CD4-positive, alpha-beta T cell treated with Interleukin-2 at 100 ng/mL for 4 hours (primary cell): ENCODE results near the gene GRHPR.
"Not testable (repeated sequence)": the region's sequence is repeated elsewhere in the genome, so short reads cannot be mapped to it uniquely, and the experiment has no call there.

Experiments
- DNase-seq: peaks from one replicate; pipeline ENCODE4 v3.0.0-alpha.2; 2020; ENCODE audit warnings: low spot score

Gene GRHPR

DNA sequence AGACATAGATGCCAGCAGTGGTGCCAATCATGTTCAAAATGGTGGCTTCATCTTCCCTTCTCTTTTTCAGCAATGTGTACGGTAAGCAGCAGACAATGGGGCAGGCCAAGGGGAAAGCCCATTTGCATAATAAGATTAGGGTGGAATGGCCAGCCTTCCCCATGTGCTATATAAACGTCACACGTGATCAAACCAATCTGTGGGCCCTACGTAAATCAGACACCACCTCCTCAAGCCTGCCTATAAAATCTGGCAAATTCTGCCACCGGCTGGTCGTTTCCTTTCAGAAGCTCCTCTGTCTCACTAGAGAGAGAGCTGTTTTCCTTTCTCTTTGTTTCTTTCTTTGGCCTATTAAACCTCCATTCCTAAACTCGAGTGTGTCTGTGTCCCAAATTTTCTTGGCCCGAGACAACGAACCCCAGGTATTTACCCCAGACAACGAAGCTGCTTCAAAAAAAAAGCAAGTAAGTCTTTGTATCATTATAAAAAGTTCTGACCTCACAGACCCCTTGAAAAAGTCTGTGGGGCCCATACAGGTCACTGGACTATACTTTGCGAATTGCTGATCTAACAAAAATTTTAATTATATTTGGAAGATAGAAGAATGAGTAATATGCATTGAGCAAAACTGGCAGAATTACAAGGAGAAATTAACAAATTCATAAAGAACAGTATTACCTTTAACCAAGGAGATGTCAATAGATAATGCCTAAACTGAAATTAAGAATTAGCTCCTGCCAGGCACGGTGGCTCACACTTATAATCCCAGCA is 27.6 kb downstream of the GRHPR start:
- DNase-seq: no peak

DNA sequence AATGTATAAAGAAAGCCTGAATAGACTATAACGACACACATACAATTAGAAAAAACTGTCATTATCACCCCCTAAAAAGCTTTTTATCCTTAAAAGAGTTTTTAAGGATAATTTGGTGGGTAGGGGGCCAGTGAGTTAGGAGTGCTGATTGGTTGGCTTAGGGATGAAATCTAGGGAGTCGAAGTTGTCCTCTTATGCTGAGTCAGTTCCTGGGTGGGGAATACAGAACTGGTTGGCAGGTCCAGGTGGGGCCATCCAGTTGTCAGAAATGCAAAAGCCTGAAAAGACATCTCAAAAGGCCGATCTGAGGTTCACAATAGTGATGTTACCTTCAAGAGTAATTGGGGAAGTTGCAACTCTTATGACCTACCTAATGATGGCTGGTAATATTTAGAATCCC is 29.1 kb downstream of the GRHPR start:
- no peak for DNase-seq

DNA sequence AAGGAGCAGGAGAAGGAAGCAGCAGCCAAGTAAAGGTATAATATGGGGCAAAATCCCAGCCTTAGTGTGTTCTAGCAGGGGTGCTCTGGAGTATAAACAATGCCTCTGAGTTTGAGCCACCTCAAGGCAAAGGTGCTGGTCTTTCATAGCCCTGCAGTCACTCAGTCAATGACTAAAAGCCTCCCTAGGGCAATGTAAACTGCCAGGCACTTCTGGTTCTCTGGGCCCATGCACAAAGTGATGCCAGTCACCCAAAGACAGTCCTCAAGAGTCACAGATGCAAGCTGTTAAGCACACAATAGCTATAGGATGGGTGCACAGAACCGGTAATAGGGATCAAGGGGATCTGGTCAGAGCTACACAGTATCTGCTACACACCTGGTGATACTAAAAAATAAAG is 30.1 kb downstream of the GRHPR start:
- no peak for DNase-seq

DNA sequence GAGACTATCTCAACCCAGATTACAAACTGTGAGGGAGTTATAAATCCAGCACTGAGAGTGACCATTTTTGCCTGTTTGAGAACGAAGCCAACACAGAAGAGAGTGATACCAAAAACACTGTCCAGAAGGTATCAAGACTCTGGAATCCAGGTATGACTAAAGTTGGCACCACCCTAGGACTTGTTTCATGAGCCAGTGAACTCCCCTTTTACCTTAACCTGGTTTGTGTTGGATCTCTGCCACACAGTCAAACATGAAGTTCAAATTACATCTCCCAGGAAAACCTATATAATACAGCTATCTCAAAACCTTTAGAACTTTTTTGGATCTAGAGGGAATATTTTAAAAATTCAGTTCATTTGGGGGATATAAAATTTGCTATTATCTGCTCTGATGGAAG is 31.3 kb downstream of the GRHPR start:
- no peak for DNase-seq

DNA sequence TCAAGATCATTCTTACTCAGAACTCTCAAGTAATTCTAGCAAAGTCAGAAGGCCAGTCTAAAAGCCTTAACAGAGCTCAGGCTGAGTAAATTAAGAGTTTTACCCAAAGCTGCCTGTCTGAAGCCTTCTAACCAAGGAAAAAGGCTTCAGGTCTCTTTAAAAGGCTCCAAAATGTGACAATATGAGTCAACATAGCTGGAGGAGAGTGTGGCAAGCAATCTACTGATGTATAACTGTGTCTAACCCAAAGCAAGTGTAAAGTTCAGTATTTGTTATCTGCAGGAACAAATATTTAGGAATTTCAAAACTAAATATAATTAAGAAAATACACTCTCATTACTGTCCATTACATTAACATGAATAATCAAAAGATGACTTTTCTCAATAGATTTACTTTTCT is 31.7 kb downstream of the GRHPR start:
- DNase-seq: no peak

DNA sequence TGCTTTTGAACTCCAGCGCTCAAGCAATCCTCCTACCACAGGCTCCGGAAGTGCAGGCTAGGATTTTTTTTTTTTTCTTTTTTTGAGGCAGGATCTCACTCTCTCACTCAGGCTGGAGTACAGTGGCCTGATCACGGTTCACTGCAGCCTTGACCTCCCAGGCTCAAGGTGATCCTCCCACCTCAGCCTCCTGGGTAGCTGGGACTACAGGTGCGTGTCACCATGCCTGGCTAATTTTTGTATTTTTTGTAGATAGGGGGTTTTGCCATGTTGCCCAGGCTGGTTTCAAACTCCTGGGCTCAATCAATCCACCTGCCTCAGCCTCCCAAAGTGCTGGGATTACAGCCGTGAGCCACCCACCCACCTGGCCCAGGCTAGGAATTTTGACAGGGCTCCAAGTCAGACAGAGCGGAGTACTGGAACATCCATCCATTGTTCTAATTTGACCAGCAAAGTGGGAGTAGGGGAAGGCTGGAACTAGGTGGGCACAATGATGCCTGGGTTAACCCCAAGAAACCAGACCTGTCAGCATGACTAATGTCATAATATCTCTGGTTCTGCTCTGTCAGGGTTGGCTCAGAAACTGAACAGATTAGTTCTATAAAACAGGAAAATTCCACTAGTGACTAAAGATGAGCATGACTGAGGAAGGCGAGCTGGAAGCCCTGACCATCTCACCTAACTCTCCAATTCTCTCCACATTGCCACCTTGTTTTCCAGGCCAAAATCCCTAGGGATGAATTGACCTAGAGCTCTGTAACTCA is 33.6 kb downstream of the GRHPR start:
- DNase-seq: no peak

DNA sequence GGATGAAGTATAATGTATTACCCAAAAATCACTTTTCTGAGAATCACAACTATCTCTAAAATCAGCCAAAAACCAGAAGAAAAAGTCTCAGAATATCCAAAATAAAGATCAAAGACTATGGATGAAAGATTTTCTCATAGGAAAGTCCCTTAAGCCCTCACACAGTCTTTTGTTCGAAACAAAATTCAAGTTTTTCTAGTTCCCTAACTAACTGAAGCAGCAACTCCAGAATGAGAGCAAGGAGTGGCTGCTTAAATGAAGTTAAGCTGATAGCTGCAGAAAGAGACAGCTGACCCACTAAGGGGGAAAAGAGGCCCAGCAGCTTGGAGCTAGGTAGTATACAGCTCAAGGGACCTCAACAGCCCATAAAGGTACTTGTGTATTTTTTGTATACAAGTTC is 34.3 kb downstream of the GRHPR start:
- no peak for DNase-seq

DNA sequence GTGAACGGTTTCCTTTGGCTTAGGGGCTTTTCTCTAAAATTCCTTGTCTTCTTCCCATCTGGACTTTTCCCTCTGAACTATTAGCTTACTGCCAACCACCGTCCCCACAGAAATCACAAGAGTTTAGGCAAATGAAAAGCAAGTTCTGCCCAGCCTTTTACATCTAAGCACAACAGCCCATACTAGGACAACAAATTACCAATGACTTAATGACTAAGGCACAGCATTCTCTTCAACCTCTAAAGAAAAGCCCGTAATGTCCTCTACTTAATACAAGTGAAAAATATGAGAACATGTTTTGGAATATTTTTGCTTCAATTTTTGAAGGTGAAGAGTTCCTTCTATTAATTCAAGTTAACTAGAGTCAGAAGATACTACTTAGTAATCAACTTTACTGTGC is 41.5 kb downstream of the GRHPR start:
- no peak for DNase-seq

DNA sequence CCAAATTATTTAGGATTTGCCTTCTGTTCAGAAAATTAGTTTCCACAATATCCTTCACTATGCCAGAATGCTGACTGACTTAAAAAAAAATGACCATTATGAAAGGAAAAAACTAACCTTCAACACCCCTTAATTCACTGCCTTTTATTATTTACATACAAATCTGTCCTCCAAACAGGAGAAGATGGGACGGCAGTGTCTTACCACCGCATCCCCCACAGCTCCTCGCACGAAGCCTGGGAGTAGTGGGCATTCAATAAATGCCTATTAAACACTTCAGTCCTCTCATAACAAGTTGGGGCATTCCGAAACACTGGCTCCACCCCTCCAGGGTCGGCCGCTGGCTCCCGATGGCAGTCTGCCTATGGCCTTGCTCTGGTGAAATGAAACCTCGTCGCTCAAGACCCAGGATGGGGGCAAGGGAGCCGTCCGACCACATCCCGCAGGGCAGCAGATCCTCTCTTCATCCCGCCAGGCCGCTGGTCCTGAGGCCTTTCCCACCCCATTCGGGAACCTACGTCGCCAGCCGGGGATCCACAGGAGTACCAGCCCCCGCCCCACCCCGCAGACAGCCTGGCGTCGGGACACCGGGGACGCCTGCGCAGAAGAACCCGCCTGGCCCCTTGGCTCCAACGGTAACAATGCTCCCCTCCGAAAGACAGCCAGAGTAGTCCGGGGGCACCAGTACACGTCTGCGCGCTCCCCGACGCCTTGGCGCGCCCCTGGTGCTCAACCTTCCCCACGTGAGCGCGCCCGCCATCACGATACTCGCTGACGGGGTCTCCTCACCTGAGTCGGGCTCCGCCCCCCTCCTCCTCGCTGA is 42.1 kb downstream of the GRHPR start:
- peak; percentile 63 for DNase-seq

DNA sequence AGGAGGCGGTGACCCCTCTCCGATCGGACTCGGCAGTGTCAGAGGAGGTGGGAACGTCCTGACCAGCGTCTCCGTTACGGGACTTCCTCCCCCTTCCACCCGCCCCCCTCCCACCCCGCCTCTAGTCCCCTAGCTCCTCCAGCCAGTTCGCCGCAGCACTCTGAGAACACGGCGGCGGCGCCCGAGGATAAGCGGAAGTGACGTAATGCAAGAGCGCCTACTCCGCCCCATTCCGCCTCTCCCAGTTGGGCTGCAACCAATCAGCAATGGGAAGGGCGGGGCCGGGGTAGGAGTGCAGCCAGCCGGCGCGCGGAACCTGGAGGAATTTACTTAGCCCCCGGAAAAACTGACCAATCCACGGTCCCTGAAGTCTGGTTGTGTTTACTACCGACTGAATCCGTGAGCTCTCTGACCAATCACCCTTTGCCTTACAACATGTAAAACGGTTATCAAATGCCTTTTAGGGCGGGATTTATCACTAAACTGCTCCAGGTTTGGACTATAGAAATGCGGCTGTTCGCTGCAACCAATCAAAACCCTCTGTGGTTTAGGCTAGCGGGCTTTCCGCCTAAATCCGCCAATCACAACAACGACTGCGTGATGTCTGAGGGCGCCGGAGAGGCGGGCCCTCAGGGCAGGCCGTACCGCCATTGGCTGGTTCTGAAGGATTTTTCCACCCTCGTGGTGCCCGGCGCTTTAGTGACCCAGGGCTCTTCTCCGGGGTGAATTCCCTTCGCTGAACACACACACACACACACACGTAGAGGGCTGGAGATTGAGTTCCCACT is 42.9 kb downstream of the GRHPR start, which contains the start of gene ZBTB5:
Gene ZBTB5, minus strand, starts transcription at position 202 of the 788 bp plus-strand sequence. CDS start 22,899 bp downstream, outside the sequence.
- peak; percentile 99 for DNase-seq

DNA sequence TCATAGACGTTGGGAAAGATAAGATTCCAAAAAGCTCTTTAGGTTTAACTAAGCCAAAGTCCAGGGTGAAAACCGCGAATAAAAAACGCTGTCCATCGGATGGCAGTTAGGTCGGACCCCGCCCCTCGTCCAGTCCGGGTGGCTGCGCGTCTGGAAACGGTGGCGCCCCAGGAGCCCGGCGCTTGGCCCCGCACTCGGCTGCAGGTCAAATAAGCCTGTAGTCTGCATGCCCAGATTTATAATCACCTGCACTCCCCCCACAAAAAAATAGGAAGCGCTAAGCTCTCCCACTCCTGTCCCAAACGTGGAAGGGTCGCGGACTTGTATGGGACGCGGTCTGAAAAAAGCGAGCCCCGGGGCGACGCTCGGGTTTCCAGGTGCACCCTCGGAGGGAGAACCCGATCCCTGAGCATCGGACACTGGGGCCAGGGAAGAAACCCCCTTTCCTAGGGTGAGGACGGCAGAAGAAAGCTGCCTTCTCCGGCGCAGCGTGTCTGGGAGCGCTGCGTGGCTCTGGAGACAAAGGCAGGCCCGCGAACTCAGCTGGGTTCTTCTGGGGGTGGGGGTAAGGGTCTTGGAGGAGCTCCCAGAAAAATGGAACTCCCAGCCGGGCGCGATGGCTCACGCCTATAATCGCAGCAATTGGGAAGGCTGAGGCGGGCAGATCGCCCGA is 43.7 kb downstream of the GRHPR start:
- DNase-seq: no peak

DNA sequence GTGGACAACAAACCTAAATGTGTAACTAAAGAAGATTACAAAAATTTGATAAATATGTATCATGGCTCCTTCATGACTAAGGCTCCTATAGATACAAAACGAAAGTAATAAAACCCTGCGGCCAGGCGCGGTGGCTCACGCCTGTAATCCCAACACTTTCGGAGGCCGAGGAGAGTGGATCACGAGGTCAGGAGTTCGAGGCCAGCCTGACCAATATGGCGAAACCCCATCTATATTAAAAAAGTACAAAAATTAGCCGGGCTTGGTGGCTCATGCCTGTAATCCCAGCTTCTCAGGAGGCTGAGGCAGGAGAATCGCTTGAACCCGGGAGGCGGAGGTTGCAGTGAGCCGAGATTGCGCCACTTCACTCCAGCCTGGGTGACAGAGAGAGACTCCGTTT is 45.0 kb downstream of the GRHPR start:
- DNase-seq: not testable (repeated sequence)

DNA sequence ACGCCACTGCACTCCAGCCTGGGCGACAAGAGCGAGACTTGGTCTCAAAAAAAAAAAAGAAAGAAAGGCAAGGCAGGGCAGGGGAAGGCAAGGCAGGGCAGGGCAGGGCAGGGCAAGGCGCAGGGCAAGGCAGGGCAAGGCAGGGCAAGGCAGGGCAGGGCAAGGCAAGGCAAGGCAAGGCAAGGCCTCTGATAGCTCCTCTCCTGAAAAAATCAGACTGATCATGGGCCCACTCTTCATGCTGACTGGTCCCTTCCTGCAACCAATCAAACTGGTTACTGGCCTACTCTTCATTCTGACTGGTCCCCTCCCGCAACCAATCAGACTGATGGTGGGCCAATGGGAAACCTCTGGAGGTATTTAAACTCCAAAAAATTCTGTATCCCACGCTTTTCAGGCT is 46.1 kb downstream of the GRHPR start:
- DNase-seq: no peak

DNA sequence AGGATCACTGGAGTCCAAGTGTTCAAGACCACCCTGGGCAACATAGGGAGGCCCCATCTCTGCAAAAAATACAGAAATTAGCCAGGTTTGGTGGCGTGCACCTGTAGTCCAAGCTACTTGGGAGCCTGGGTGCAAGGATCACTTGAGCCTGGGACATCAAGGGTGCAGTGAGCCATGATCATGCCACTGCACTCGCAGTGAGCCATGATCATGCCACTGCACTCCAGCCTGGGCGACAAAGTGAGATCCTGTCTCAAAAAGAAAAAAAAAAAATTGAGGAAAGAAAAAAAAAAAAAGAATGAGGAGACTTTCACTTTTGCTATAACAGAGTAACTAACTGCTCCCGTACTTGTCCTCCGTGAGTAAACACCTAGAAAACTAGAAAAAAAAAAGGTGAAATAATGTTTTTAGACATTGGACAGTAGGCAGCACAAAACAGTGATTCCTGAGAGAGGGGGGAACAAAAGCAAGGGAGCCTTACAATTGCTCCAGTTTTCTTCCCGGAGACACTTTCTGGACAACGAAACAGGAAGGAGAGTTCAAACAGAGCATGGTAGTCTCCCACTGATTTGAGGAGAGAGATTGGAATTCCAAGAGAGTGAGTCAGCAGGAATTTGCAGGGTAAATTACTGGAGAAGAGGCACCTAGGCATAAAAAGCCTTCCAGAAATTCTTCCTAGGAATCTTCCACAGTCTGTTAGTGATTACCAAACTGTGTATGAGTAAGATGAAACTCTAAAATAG is 49.6 kb downstream of the GRHPR start:
- no peak for DNase-seq

DNA sequence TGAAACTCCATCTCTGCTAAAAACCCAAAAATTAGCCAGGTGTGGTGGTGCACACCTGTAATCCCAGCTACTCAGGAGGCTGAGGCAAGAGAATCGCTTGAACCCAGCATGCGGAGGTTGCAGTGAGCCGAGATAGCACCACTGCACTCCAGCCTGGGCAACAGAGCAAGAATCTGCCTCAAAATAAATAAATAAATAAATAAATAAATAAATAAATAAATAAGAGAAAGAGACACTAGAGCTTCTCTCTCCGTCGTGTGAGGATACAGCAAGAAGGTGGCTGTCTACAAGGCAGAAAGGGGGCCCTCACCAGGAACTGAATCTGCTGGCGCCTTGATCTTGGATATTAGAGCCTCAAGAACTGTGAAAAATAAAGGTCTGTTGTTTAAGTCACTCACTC is 51.5 kb downstream of the GRHPR start:
- DNase-seq: not testable (repeated sequence)

DNA sequence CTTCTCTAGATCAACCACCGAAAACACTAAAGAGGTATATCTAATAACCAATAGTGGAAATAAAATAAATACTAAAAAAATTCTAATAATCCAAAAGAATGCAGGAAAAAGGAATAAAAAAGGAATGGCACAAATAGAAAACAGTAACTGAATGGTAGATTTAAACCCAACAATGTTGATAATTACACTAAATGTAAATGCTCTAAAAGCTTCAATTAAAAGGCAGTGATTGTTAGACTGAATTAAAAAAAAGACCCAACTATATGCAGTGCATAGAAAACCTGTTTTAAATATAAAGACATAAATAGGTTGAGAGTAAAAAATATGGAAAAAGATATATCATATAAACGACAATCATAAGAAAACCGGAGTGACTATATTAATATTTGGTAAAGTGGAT is 51.9 kb downstream of the GRHPR start:
- no peak for DNase-seq

DNA sequence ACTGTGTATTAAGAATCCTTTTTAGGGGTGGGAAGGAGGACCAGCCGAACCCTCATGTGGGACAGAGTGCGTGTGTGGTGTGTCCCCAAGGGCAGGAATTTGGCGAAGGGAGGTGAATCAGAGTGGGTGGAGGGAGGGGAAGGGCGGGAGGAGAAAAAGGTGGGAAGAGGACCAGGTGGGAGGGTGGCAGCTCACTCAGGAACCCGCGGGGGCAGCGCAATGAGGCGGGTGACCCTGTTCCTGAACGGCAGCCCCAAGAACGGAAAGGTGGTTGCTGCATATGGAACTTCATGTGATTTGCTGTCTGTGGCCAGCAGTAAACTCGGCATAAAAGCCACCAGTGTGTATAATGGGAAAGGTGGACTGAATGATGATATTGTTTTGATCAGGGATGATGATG is 54.4 kb downstream of the GRHPR start:
- no peak for DNase-seq

DNA sequence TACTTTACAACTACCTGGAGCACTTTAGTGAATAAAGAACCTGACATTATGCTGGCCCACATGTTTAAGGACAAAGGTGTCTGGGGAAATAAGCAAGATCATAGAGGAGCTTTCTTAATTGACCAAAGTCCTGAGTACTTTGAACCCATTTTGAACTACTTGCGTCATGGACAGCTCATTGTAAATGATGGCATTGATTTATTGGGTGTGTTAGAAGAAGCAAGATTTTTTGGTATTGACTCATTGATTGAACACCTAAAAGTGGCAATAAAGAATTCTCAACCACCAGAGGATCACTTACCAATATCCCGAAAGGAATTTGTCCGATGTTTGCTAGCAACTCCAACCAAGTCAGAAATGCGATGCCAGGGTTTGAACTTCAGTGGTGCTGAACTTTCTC is 54.9 kb downstream of the GRHPR start:
- not testable (repeated sequence) for DNase-seq

DNA sequence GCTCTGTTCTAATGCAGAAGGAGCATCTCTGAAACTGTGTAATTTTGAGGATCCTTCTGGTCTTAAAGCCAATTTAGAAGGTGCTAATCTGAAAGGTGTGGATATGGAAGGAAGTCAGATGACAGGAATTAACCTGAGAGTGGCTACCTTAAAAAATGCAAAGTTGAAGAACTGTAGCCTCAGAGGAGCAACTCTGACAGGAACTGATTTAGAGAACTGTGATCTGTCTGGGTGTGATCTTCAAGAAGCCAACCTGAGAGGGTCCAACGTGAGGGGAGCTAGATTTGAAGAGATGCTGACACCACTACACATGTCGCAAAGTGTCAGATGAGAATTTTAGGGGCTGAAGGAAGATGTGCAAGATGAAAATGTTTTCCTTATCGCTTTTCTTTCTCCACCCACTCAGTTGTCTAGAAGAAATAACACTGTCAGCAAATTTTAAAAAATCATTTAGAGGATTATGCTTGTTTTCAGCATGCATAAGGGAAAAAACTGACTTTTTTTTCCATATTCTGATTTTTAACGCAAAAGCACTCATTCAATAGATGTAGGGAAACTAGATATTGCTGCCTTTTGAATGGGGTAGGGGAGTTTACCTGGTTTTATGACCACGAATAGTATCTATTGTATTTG is 55.6 kb downstream of the GRHPR start:
- not testable (repeated sequence) for DNase-seq

DNA sequence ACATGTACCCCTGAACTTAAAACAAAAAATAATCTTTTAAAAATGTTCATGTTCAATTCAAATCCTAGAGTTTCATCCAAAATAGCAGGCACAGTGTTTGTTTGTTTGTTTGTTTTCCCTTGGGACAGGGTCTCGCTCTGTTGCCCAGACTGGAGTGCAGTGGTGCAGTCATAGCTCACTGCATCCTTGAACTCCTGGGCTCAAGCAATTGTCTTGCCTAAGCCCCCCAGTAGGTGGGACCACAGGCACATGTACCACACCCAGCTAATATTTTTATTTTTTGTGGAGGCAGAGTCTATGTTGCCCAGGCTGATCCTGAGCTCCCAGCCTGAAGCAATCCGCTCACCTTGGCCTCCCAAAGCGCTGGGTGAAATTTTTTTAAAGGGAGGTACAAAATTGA is 58.3 kb downstream of the GRHPR start:
- DNase-seq: no peak
